GM18505 (cell line): Measurements from ENCODE around the gene SCN2B.

Experiments
- ATAC-seq: cut with Tn5 transposase; IDR thresholded peaks from one replicate; pipeline ENCODE4 v1.9.1; 2021; ENCODE audit not compliant: unreplicated experiment
- POLR2A ChIP-seq: IDR thresholded peaks from 4 replicates; pipeline ENCODE4 v1.6.1; 2011; ENCODE audit warnings: borderline replicate concordance; ENCODE audit not compliant: insufficient read depth, insufficient read length; ENCODE audit errors: extremely low read depth

Gene SCN2B

DNA sequence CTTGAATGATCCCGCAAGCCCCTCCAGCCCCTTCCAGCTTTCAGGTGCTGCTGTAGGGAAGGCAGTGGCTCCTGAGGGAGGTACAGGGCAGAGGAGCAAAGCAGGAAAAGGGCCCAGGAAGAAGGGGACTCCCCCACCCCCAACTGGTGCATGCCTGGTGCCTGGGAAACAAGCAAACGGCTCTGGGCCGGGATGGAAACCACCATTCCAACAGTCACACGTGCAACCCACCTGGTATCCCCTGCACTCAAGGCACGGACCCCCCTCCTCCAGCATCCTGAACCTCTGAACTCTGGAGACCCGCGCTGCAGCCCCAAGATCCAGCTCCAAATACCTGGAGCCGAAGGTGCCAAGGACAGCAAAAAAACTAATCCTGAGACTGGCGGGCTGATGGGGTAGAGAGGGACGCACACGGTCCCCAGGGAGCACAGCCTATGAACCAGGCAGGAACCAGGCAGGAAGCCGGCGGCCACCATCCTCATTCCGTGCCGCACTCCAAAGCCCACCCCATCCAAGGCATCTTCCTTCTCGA is 24.4 kb downstream of the SCN2B start:
- ATAC-seq: no peak
- TF ChIP-seq POLR2A: no peak

GRCh38 chr11:118151431-118151830 is 25.0 kb downstream of the SCN2B start:
- no peak for ATAC-seq
- TF ChIP-seq POLR2A: no peak

DNA sequence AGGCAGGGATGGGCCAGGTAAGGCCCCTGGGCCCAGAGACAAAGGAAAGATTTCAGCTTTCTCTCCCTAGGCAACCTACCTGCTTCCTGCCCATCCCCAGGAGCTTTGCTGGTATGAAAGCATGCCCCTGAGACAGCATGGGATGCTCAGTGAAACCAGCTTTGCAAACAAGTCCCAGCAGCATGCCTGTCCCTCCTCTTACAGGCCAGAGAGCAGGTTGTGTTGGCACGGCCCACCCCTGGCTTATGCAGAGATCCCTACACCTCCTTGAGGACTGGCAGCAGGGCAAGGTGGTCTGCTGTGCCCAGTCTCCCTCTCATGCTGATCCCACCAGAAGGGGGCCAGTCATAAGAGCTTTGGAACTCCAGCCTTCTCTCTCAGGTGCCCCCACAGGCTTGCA is 26.9 kb downstream of the SCN2B start:
- no peak for TF ChIP-seq POLR2A
- no peak for ATAC-seq

- TF ChIP-seq POLR2A: no peak
- no peak for ATAC-seq
Observed at GRCh38 chr11:118148856-118149255, 27.6 kb downstream of the SCN2B start.

DNA sequence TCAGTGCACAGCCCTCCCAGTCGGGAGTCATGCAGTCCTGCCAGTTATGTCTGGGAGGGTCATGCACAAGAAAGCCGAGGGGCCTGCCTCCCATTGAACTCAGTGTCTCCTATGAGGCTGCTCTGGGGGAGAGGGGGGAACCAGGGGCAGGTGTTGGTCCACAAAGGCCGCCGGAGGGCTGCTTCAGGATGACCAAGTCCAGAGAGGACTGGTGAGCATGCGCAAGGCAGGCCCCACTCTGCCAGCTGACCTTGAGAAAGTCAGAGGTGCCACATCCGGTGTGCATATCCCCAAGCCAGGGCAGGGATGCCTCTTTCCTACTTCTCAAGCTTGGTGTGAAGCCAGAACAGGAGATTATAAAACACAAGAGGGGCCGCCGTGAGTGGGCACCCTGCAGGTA is 28.2 kb downstream of the SCN2B start:
- TF ChIP-seq POLR2A: no peak
- no peak for ATAC-seq

DNA sequence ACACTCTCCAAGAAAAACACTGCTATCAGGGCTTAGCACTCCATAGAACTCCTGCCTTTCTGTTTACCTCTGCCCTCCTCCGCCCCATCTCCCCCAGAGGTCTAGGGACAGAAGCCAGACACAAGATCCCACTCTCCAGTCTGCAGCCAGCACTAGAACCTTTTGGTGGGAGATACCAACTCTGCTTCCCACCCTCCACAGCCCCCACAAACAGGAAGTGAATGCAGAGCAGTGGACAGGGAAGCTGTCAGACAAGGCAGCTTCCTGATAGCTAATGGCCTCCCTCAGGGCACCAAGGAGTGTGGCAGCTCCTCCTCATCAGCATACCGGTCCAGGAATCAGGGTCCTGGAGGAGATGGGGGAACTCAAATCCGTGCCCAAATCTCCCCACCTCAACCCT is 28.9 kb downstream of the SCN2B start:
- TF ChIP-seq POLR2A: no peak
- no peak for ATAC-seq

DNA sequence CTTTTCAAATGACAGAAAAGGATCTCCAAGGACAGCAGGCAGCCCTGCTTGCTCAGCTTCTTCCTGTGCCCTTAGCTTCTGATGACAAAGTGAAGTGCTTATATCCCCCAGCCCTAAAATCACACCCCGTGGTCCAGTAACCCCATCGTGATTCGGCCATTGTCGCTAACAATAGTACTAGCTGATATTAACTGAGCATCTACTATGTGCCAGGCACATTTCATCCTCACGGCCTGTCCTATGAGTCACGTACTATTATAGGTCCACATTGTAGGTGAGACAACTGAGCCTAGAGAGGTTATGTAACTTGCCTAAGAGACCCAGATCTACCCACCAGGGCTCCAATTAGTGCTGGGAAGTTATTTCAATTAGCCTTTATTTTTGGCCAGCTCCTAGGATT is 29.9 kb downstream of the SCN2B start:
- ATAC-seq: no peak
- TF ChIP-seq POLR2A: no peak

DNA sequence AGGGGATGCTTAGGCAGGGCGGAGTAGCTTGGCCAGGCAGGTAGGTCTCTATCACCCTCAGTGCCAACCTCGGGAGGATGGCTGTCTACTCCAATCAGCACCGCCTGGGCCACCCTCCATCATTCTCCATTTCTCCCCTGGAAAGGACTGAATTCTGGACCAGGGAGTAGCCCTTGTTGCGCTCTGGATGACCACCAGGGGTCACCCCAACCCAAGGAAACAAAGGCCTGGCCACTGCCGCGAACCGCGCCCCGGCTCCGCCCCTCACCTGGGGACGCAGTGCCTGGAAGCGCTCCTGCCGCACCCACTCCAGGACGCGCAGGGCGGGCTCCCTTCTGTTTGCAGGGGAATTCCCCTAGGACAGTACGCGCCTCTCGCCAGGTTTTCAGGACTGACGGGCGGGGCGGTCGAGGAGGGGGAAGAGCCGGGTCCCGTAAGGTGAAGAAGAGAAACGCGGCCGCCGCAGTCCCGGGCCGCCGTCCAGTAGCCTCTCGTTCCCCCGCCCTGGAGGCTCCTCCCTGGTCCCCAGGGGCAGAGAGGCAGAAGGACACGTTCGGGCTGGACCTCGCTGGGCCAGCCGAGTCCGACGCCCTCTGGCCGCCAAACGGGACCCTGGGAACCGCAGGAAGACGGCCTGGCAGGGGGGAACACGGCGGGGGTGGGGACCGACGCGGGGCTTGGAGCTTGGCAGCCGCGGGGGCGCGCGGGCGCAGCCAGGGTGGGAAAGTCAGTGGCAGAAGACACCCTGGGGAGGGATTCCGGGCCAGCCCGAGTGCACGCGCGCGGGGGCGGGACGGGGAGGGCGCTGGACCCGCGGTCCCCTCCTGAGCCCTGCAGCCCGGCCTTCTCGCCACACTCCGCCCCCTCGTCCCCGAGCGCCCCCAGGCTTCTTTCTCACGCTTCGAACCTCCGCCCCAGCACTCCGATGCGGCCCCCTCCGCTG is 30.9 kb downstream of the SCN2B start:
- no peak for TF ChIP-seq POLR2A
- no peak for ATAC-seq

GRCh38 chr11:118144301-118145268 is 31.9 kb downstream of the SCN2B start:
- TF ChIP-seq POLR2A: no peak
- ATAC-seq: no peak

GRCh38 chr11:118143661-118144185 is 32.7 kb downstream of the SCN2B start:
- no peak for TF ChIP-seq POLR2A
- no peak for ATAC-seq

GRCh38 chr11:118142809-118143208 is 33.6 kb downstream of the SCN2B start:
- TF ChIP-seq POLR2A: no peak
- ATAC-seq: no peak

GRCh38 chr11:118142081-118142480 is 34.4 kb downstream of the SCN2B start:
- TF ChIP-seq POLR2A: no peak

GRCh38 chr11:118139578-118139977 is 36.9 kb downstream of the SCN2B start:
- no peak for ATAC-seq
- no peak for TF ChIP-seq POLR2A

More at GRCh38 chr11:118142081-118142480, 34.4 kb downstream of the SCN2B start:
- no peak for ATAC-seq
